B cell (primary cell): ENCODE results near the gene FMNL3.

Source experiments
- EZH2 ChIP-seq: IDR thresholded peaks from 2 replicates; pipeline ENCODE4 v1.6.1; 2012; ENCODE audit warnings: borderline replicate concordance, low read depth, mild to moderate bottlenecking, moderate library complexity, low read length; ENCODE audit not compliant: insufficient read depth, poor library complexity, severe bottlenecking
- TF ChIP-seq, protein P1 (sequence below): fragments of 200-600 bp; IDR thresholded peaks from one replicate; pipeline ENCODE4 v1.8.0; 2022; ENCODE audit warnings: antibody characterized with exemption, mild to moderate bottlenecking

DNA sequence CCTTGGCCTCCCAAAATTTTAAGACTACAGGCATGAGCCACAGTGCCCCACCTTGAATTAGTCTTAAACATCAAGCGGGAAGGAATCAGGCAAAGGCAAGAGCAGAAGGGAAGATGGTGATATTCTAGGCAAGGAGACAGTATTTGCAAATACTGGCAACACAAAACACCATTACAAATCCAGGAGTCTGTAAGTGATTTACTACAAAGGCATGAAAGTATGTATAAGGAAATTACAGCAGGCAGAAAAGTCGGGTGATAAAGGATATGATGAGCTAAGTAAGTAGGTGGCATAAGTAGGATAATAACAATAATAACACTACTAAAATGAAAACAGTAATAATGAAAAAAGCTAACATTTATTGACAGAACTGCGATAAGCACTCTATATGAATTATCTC, 28.5 kb downstream of the FMNL3 start:
- TF ChIP-seq, protein P1, sequence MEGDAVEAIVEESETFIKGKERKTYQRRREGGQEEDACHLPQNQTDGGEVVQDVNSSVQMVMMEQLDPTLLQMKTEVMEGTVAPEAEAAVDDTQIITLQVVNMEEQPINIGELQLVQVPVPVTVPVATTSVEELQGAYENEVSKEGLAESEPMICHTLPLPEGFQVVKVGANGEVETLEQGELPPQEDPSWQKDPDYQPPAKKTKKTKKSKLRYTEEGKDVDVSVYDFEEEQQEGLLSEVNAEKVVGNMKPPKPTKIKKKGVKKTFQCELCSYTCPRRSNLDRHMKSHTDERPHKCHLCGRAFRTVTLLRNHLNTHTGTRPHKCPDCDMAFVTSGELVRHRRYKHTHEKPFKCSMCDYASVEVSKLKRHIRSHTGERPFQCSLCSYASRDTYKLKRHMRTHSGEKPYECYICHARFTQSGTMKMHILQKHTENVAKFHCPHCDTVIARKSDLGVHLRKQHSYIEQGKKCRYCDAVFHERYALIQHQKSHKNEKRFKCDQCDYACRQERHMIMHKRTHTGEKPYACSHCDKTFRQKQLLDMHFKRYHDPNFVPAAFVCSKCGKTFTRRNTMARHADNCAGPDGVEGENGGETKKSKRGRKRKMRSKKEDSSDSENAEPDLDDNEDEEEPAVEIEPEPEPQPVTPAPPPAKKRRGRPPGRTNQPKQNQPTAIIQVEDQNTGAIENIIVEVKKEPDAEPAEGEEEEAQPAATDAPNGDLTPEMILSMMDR = no peak
- no peak for TF ChIP-seq EZH2
